RWPE1 (cell line): Measurements from ENCODE around the gene ITM2C.

Experiments used
- CTCF ChIA-PET: fragments of 350-600 bp; sonication (Branson Sonifier 250); formaldehyde crosslinking; extraction: SDS; loops from one replicate; lab custom pipeline; 2021; lab: Yijun Ruan, JAX
- POLR2A ChIA-PET: fragments of 400-600 bp; formaldehyde crosslinking; extraction: SDS; loops from one replicate; lab custom pipeline; 2020; ENCODE audit warnings: antibody characterized with exemption; ENCODE audit not compliant: low non-redundant PET; lab: Yijun Ruan, JAX
- DNase-seq: peaks from one replicate; pipeline ENCODE4 v3.0.0; 2012; ENCODE audit warnings: low spot score
- H3K27ac ChIP-seq: fragments of 450-650 bp; 2 replicates; pipeline ENCODE4 v1.5.1; 2017
- TF ChIP-seq, protein P1 (sequence below): fragments of 450-650 bp; conservative IDR thresholded peaks from 2 replicates; pipeline ENCODE4 v1.5.1; 2017; ENCODE audit warnings: low read depth, mild to moderate bottlenecking

Gene ITM2C

DNA sequence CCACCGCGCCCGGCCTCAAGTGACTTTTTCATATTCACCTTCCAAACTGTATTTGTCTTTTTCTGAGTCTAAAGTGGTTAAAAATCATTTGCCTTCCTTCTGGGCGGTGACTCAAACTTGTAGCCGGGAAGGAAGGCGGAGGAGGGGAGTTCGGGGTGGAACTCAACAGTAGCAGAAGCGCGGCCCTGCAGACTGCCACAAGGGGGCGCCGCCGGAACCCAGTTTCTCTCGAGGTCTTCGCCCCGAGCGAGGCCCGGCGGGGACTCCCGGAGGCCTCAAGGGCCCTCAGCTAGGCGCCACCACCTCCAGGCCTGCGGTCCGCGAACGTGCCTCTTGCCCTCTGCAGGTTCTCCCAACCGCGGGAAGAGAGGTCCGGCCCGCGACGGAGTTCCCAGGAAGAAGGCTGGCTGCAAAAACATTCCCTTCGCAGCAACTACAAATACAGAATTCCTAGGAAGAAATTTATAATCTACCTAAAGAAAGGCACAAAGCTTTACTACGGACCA is 16.8 kb upstream of the ITM2C start:
- TF ChIP-seq, protein P1, sequence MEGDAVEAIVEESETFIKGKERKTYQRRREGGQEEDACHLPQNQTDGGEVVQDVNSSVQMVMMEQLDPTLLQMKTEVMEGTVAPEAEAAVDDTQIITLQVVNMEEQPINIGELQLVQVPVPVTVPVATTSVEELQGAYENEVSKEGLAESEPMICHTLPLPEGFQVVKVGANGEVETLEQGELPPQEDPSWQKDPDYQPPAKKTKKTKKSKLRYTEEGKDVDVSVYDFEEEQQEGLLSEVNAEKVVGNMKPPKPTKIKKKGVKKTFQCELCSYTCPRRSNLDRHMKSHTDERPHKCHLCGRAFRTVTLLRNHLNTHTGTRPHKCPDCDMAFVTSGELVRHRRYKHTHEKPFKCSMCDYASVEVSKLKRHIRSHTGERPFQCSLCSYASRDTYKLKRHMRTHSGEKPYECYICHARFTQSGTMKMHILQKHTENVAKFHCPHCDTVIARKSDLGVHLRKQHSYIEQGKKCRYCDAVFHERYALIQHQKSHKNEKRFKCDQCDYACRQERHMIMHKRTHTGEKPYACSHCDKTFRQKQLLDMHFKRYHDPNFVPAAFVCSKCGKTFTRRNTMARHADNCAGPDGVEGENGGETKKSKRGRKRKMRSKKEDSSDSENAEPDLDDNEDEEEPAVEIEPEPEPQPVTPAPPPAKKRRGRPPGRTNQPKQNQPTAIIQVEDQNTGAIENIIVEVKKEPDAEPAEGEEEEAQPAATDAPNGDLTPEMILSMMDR: peak; percentile 85
- POLR2A ChIA-PET: no interaction called here
- no peak overlapping the region for H3K27ac ChIP-seq

DNA sequence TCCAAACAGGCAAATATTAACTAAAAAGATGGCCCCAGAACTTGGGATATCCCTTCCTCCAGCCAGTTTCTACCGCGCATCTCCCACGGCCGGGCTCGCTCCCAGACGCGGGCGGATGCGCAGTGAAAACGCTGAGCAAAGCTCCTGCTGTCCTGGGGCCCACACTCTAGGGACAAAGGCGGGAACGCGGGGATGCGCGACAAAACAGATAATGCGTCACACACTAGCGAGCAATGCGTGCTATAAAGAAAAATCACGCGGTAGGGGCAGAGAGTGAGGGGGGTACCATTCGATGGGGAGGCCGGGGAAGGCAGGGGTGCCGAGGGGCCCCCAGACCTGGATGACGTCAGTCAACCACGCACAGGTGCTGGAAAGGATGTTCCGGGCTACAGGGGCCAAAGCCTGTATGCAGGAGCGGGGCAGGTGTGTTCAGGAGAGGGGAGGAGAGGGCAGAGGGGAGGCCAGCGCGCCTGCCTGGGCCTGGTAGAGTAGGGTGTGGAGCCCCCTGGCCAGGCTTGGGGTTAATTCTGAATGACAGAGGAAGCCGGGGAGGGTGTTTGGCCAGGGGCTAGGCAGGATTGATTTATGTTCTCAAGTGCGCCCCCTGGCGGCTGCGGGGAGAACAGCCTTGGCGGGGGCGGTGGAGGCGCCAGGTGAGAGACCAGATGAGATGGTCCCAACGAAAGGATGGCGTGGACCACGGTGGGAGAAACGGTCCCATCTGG is 14.9 kb upstream of the ITM2C start:
- no peak overlapping the region for H3K27ac ChIP-seq
- CTCF ChIA-PET: interaction anchor here (0.6 to 0.7 kb wide), 3 partner anchors 76 to 702 kb away, joined by 3 to 5 read pairs (median 3); no protein-coding TSS in a partner anchor
- TF ChIP-seq, protein P1: peak; percentile 85
- POLR2A ChIA-PET: no interaction called here
- peak; percentile 54 for DNase-seq

More for the DNA sequence above, 16.8 kb upstream of the ITM2C start:
- CTCF ChIA-PET: interaction anchor here (0.6 to 1.1 kb wide), 8 partner anchors 15 to 665 kb away, joined by 3 to 5 read pairs (median 4); partner anchors contain the start of gene ITM2C
- DNase-seq: peak; percentile 75

GRCh38 chr2:230850358-230850658 is 14.4 kb upstream of the ITM2C start:
- ChIA-PET CTCF (interaction anchor here (1.1 to 1.4 kb wide), 2 partner anchors 14 to 26 kb away, joined by 3 to 4 read pairs; no protein-coding TSS in a partner anchor), POLR2A (no interaction called here)
- no peak overlapping the region for H3K27ac ChIP-seq
- TF ChIP-seq, protein P1: peak; percentile 27
- no peak for DNase-seq

- POLR2A ChIA-PET: no interaction called here
- H3K27ac ChIP-seq: no peak overlapping the region
- CTCF ChIA-PET: no interaction called here
- no peak for DNase-seq
- TF ChIP-seq, protein P1: no peak
These were observed 12.6 kb upstream of the ITM2C start for GRCh38 chr2:230852113-230852512.

DNA sequence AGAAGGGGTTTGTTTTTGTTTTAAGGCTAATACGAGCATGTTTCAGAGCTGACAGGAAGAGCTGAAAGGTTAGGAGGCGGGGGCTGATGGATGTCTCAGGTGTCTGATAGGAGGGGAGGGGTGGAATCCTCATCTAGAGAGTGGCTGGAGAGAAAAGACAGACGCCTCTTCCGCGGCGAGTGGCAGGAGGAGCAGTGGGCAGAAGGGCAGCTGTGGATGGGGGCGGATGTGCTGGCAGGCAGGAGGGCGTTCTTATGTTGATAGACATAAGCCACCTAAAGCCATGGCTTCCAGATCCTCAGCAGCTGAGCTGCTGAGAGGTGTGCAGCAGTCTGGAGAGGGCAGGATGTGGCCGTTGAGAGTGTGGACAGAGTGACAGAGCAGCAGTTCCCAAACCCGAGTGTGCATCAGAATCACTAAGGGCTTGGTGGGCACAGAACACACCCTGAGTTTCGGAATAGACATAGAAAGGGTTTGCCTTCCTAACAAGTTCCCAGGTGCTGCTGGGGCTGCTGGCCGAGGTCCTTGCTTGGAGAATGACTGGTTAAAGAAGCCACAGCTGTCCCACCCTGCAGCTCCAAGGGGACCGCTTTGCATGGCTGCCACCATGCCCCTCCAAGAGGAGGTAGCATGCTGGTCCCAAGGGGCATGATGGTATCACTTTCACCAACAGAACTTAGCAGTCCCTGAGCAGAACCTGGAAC is 3.0 kb upstream of the ITM2C start:
- H3K27ac ChIP-seq: no peak overlapping the region
- ChIA-PET CTCF (interaction anchor here (0.5 to 1.5 kb wide), 2 partner anchors 11 to 14 kb away, joined by 3 to 5 read pairs; no protein-coding TSS in a partner anchor), POLR2A (no interaction called here)
- DNase-seq: no peak
- TF ChIP-seq, protein P1: no peak

- no peak overlapping the region for H3K27ac ChIP-seq
- POLR2A ChIA-PET: no interaction called here
- DNase-seq: no peak
- TF ChIP-seq, protein P1: no peak
- CTCF ChIA-PET: interaction anchor here (0.5 to 1.5 kb wide), 2 partner anchors 11 to 15 kb away, joined by 3 to 5 read pairs; no protein-coding TSS in a partner anchor
These were observed 2.5 kb upstream of the ITM2C start for GRCh38 chr2:230862292-230862691.
